ENCODE data around the gene ZDHHC11B. TPM values are rescaled to one million over a fixed set of nuclear protein-coding genes. Genes with fewer than 3 reads are reported as not detected.

ZDHHC11B gene
- total RNA-seq, 4 donors from 2014 or later = 0.39 to 2.1 (median 1.5) TPM; not detected in 1

DNA sequence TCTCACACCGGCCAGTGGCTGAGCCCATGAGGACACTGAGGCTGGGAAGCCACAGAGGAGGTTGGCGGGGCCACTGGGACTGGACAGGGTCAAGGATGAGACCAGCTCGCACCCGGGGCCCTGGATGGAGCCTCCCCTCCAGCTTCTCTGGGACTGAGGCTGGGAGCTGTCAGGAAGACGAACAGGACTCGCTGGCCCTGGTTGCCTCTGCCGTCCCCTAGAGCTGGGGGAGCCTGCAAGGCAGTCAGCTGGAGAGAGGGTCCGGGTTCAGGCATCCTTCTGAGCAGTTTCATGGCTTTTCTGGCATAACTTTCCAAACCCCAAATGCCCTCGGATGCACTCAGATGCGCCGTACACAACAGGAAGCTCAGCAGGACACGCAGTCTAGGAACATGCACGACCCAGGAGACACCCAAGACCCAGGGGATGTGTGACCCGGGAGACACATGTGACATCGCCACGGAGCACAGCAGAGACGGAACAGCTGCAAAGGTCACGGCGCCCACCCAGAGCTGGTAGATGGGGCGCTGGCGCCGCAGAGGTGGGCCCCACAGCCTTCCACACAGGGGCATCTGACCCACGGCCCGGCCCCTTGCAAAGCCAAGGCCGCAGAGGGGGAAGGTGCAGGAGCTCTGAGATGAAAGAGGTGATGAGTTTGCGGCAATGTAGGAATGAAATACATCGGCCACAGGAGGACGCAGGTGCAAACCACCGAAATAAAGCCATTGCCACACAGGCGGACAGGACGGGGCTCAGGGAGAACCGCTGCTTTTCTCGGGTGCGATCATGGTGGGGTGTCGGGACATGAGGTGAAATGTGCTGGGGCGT lies 108.4 kb downstream of the ZDHHC11B start:
- WGBS, 2 donors = 74 to 78% methylated on average over 28 to 36 of the region's 36 CpGs
- Histone ChIP-seq H3K27me3 (peaks cover 0 to 30% of the 10 kb centered on the region in 2 donors), H3K9me3 (no peaks in the 10 kb centered on the region), H3K4me1 (peaks cover 5 to 36% (median 21%) of the 10 kb centered on the region in 4 donors), H3K27ac (no peak overlapping the region), H3K36me3 (no peaks in the 10 kb centered on the region), H3K4me3 (no peak overlapping the region)
- TF ChIP-seq EP300 (IDR thresholded peaks at IDR 0.05) (no peak), POLR2A (IDR thresholded peaks at IDR 0.05) (no peak)
- TF ChIP-seq, protein P1, sequence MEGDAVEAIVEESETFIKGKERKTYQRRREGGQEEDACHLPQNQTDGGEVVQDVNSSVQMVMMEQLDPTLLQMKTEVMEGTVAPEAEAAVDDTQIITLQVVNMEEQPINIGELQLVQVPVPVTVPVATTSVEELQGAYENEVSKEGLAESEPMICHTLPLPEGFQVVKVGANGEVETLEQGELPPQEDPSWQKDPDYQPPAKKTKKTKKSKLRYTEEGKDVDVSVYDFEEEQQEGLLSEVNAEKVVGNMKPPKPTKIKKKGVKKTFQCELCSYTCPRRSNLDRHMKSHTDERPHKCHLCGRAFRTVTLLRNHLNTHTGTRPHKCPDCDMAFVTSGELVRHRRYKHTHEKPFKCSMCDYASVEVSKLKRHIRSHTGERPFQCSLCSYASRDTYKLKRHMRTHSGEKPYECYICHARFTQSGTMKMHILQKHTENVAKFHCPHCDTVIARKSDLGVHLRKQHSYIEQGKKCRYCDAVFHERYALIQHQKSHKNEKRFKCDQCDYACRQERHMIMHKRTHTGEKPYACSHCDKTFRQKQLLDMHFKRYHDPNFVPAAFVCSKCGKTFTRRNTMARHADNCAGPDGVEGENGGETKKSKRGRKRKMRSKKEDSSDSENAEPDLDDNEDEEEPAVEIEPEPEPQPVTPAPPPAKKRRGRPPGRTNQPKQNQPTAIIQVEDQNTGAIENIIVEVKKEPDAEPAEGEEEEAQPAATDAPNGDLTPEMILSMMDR (IDR thresholded peaks at IDR 0.05) = no peak
- no peak for DNase-seq (ENCODE audit: low spot score in 2 of 2)

DNA sequence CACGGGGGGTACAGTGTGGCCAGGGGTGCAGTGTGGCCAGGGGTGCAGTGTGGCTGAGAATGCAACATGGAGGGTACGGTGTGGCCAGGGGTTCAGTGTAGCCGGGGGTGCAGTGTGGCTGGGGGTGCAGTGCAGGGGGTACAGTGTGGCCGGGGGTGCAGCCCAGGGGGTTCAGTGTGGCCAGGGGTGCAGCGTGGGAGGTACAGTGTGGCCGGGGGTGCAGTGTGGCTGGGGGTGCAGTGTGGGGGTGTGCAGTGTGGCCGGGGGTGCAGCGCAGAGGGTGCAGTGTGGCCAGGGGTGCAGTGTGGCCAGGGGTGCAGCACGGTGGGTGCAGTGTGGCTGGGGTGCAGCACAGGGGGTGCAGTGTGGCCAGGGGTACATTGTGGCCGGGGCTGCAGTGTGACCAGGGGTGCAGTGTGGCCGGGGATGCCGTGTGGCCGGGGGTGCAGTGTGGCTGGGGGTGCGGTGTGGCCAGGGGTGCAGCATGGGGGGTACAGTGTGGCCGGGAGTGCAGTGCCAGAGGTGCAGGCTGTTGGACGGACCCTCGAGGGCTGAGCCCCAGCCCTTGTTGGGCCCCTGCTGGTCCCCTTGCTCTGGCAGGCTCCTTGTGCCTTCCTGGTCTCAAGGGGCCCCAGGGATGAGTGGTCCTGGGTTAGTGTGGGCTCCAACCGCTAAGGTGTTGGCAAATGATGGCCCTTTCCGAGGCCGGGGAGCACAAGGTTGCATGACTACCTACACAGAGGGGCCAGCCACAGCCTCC lies 109.2 kb downstream of the ZDHHC11B start:
- Histone ChIP-seq H3K27ac (no peak overlapping the region), H3K27me3 (peaks cover 0 to 30% of the 10 kb centered on the region in 2 donors), H3K9me3 (no peaks in the 10 kb centered on the region), H3K36me3 (no peaks in the 10 kb centered on the region), H3K4me3 (no peak overlapping the region), H3K4me1 (peaks cover 5 to 38% (median 21%) of the 10 kb centered on the region in 4 donors)
- WGBS, 2 donors = 80 to 84% methylated on average over 20 of the region's 20 CpGs
- TF ChIP-seq, protein P1 (IDR thresholded peaks at IDR 0.05) = no peak
- TF ChIP-seq POLR2A (IDR thresholded peaks at IDR 0.05) (no peak), EP300 (IDR thresholded peaks at IDR 0.05) (no peak)
- DNase-seq (ENCODE audit: low spot score in 2 of 2) = no peak

DNA sequence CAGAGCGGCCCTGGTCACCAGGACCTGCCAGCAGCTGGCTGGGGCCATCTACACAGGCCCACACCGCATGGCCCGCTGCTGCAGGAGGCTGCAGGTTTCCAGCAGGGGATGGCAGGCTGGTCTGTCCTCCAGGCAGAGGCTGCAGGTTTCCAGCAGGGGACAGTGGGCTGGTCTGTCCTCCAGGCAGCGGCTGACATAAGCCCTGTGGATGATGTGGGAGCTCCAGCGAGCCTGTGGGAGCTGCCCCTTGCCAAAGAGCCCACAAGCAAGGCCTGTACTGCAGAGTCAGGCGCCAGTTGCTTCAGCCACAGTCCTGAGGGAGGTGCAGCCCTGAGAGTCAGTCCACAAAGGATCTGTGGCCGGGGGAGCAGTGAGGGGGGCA lies 109.9 kb downstream of the ZDHHC11B start:
- Histone ChIP-seq H3K27ac (no peak overlapping the region), H3K4me3 (no peak overlapping the region), H3K4me1 (peaks cover 5 to 38% (median 21%) of the 10 kb centered on the region in 4 donors), H3K36me3 (no peaks in the 10 kb centered on the region), H3K27me3 (peaks cover 0 to 30% of the 10 kb centered on the region in 2 donors), H3K9me3 (no peaks in the 10 kb centered on the region)
- TF ChIP-seq, protein P1 (IDR thresholded peaks at IDR 0.05) = no peak
- TF ChIP-seq EP300 (IDR thresholded peaks at IDR 0.05) (no peak), POLR2A (IDR thresholded peaks at IDR 0.05) (no peak)
- 66% methylated on average over 7 of the region's 7 CpGs; no CpG with 5 or more reads in 1 of the 2 donors for WGBS, 2 donors
- DNase-seq (ENCODE audit: low spot score in 2 of 2) = no peak

DNA sequence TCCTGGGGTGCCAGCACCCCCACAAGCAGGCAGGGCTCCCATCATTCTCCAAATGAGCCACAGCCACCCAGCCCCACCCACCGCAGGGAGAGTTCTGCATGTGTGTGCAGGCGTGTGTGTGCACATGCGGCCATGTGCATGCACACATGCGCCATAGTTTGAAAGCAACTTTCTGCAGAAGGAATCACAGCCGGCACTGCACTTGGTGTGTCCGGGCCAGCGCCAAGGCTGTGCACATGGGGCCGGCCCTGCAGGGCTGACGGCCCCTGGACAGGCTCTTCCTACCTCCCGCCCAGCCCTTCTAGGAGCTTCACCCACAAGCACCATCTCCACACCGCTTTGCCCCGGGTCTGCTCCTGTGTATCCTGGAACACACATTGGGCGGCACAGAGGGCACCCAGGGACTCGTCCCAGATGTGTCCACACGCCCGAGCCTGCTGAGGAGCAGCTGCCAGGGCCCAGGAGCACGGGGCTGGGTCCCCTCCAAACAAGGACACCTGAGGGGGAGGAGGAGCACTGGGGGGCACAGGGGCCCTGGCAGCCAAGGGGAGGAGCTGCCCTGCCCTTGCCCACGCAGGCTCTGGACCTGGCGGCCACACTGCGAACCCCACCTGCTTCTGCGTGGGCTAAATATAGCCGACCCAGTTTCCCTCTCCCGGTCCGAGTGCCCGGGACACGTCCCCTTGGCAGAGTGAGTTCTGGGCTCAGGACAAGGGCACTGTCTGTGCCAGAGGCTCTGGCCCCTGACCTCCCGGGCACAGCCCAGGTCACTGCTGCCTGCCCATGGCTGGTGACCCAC lies 110.5 kb downstream of the ZDHHC11B start:
- H3K4me3 ChIP-seq = no peak overlapping the region
- DNase-seq (ENCODE audit: low spot score in 2 of 2) = no peak

More for the DNA sequence above, 110.5 kb downstream of the ZDHHC11B start:
- WGBS, 2 donors = 44 to 52% methylated on average over 17 to 23 of the region's 27 CpGs
- no peaks in the 10 kb centered on the region for H3K9me3 ChIP-seq
- TF ChIP-seq, protein P1 (IDR thresholded peaks at IDR 0.05) = no peak
- TF ChIP-seq POLR2A (IDR thresholded peaks at IDR 0.05) (no peak), EP300 (IDR thresholded peaks at IDR 0.05) (no peak)
- H3K4me1 ChIP-seq = peaks cover 5 to 38% (median 21%) of the 10 kb centered on the region in 4 donors
- peaks cover 0 to 30% of the 10 kb centered on the region in 2 donors for H3K27me3 ChIP-seq
- H3K36me3 ChIP-seq = no peaks in the 10 kb centered on the region
- H3K27ac ChIP-seq = no peak overlapping the region

Measured in tibial nerve (tissue), 4 donors.